ENCODE results near the gene SLC35A5.

GRCh38 chr3:112633191-112633590 is 71.3 kb downstream of the SLC35A5 start:
- TF ChIP-seq GATA3 (IDR thresholded peaks at IDR 0.05; ENCODE audit: low read depth, low read length), result no peak
- no peak for TF ChIP-seq GATA2 (IDR thresholded peaks at IDR 0.05; ENCODE audit: low read depth, low read length)

Measured in SH-SY5Y (cell line).